Endothelial cell of umbilical vein (primary cell): ENCODE results near the gene TMPRSS4. TPM values are rescaled to one million over a fixed set of nuclear protein-coding genes. Genes with fewer than 3 reads are reported as not detected.

ENCODE experiments used
- BruUV-seq: library from RNA; stranded (reverse); fragments of 400-500 nt; replicated peaks from 2 replicates; lab custom pipeline; 2021; lab: Mats Ljungman, UMichigan
- CTCF ChIA-PET: fragments of 300-600, 350-600 bp; sonication (Branson Sonifier 250); formaldehyde crosslinking; loops from one replicate; lab custom pipeline; 2021; ENCODE audit warnings: antibody characterized with exemption, inconsistent platforms; lab: Charles Lee
- POLR2A ChIA-PET: fragments of 300-600, 350-600 bp; sonication (Branson Sonifier 250); formaldehyde crosslinking; loops from one replicate; lab custom pipeline; 2021; ENCODE audit warnings: antibody characterized with exemption, inconsistent platforms; lab: Charles Lee
- DNase-seq: peaks from one replicate; pipeline ENCODE4 v3.0.0-alpha.2; 2011; ENCODE audit warnings: low read depth, low spot score
- FAIRE-seq: peaks from 2 replicates; lab custom pipeline; 2011; peaks lifted over from hg19 to GRCh38; lab: Jason Lieb, UNC
- H2AFZ ChIP-seq: 2 replicates; pipeline ENCODE4 v1.6.0; 2012; ENCODE audit warnings: low read depth, low read length, control low read depth, inconsistent platforms
- H3K27ac ChIP-seq: 2 replicates; pipeline ENCODE4 v1.5.1; 2011; ENCODE audit warnings: low read depth, mild to moderate bottlenecking, control low read depth, low read length, moderate library complexity; ENCODE audit not compliant: insufficient read depth
- H3K27me3 ChIP-seq, 2 experiments: 2 replicates each; pipeline versions ENCODE4 v1.6.0 to v1.6.1; 2011; ENCODE audit warnings: low read length in 2 of 2, mixed read lengths in 1 of 2; ENCODE audit not compliant: control insufficient read depth in 2 of 2, insufficient read depth in 2 of 2
- H3K36me3 ChIP-seq, 2 experiments: 2 replicates in 1 of 2; 3 replicates in 1 of 2; pipeline ENCODE4 v1.5.1; 2011; ENCODE audit warnings: low read length in 2 of 2, mild to moderate bottlenecking in 1 of 2, moderate library complexity in 1 of 2; ENCODE audit not compliant: control insufficient read depth in 2 of 2, insufficient read depth in 2 of 2; ENCODE audit errors: extremely low read depth in 1 of 2
- H3K4me1 ChIP-seq: 3 replicates; pipeline ENCODE4 v1.5.1; 2011; ENCODE audit warnings: mild to moderate bottlenecking, low read length; ENCODE audit not compliant: control insufficient read depth, insufficient read depth; ENCODE audit errors: extremely low read depth
- H3K4me2 ChIP-seq: 2 replicates; pipeline ENCODE4 v1.6.1; 2011; ENCODE audit warnings: low read length, control low read depth, mixed read lengths; ENCODE audit not compliant: insufficient read depth
- H3K4me3 ChIP-seq, 3 experiments: fragments of 200-600 bp in 1 of 3; sonication (generic), shearing (Covaris generic) in 1 of 3; replicated peaks in 1 of 3; 2 replicates each; pipeline ENCODE4 v1.5.1; 2011 to 2016; ENCODE audit warnings: control low read depth in 3 of 3, low read length in 3 of 3, mild to moderate bottlenecking in 2 of 3, inconsistent platforms in 1 of 3, low read depth in 1 of 3, moderate library complexity in 1 of 3; ENCODE audit not compliant: insufficient read depth in 1 of 3
- H3K79me2 ChIP-seq: 2 replicates; pipeline ENCODE4 v1.6.0; 2012; ENCODE audit warnings: low read length, inconsistent platforms; ENCODE audit not compliant: control insufficient read depth, insufficient read depth
- H3K9ac ChIP-seq: replicated peaks from 2 replicates; pipeline ENCODE3; 2011; ENCODE audit warnings: low read length, control low read depth; ENCODE audit not compliant: insufficient read depth; ENCODE audit errors: extremely low read depth
- H3K9me1 ChIP-seq: replicated peaks from 3 replicates; pipeline ENCODE4 v1.6.0; 2011; ENCODE audit warnings: mild to moderate bottlenecking, low read length; ENCODE audit not compliant: control insufficient read depth, insufficient read depth; ENCODE audit errors: extremely low read depth
- H3K9me3 ChIP-seq: replicated peaks from 2 replicates; pipeline ENCODE4 v1.5.1; 2012; ENCODE audit warnings: low read length, inconsistent platforms; ENCODE audit not compliant: control insufficient read depth, insufficient read depth
- H4K20me1 ChIP-seq: replicated peaks from 2 replicates; pipeline ENCODE3; 2011; ENCODE audit warnings: mild to moderate bottlenecking, low read length; ENCODE audit not compliant: control insufficient read depth, insufficient read depth; ENCODE audit errors: extremely low read depth
- EZH2 ChIP-seq: IDR thresholded peaks from 2 replicates; pipeline ENCODE4 v1.6.1; 2012; ENCODE audit warnings: borderline replicate concordance, low read depth, mild to moderate bottlenecking, moderate library complexity, low read length, inconsistent platforms; ENCODE audit not compliant: severe bottlenecking
- FOS ChIP-seq: IDR thresholded peaks from 2 replicates; pipeline ENCODE4 v1.6.1; 2011; ENCODE audit warnings: mild to moderate bottlenecking, low read length, moderate library complexity, borderline replicate concordance; ENCODE audit not compliant: insufficient read depth
- GATA2 ChIP-seq: IDR thresholded peaks from 2 replicates; pipeline ENCODE4 v1.7.0; 2011; ENCODE audit warnings: low read depth, mild to moderate bottlenecking, moderate library complexity, mixed read lengths, low read length; ENCODE audit not compliant: insufficient read length, insufficient read depth
- JUN ChIP-seq: IDR thresholded peaks from 2 replicates; pipeline ENCODE4 v1.6.1; 2011; ENCODE audit warnings: borderline replicate concordance, low read depth; ENCODE audit not compliant: insufficient read length, insufficient read depth
- MYC ChIP-seq: IDR thresholded peaks from one replicate; pipeline ENCODE4 v1.6.1; 2011; ENCODE audit warnings: mild to moderate bottlenecking, low read depth, low read length
- POLR2A ChIP-seq: IDR thresholded peaks from 2 replicates; pipeline ENCODE4 v1.6.1; 2012; ENCODE audit warnings: low read depth, mild to moderate bottlenecking, control low read depth, low read length
- POLR2AphosphoS5 ChIP-seq: IDR thresholded peaks from 2 replicates; pipeline ENCODE4 v1.6.1; 2012; ENCODE audit warnings: low read depth, mild to moderate bottlenecking, control low read depth, low read length, moderate library complexity; ENCODE audit not compliant: insufficient read depth
- dilution Hi-C: fragments of 300-500 bp; cut with MboI; formaldehyde crosslinking; loops from one replicate; pipeline ENCODE4 v1.15.0; 2019; ENCODE audit warnings: low sequenced_read_pairs; ENCODE audit not compliant: extremely low pct_ligation_motif_present
- intact Hi-C: fragments of 100-400 bp; cut with micrococcal nuclease; formaldehyde crosslinking; loops from one replicate; pipeline ENCODE4 v1.10.0; 2022
- polyA plus RNA-seq, 4 experiments: library from polyadenylated mRNA; depleted of rRNA in 3 of 4; stranded (reverse) in 3 of 4; unstranded in 1 of 4; fragments of >200 nt; gene quantifications; 2 replicates each; pipeline versions ENCODE4 v1.2.1 to v1.2.3, GENCODE V29; 2011 to 2012; ENCODE audit warnings: missing spikeins in 1 of 4
- total RNA-seq: library from RNA; stranded (reverse); gene quantifications from 2 replicates; pipeline ENCODE4 v1.2.3, GENCODE V29; 2021
- TF ChIP-seq, protein P1 (sequence below), 2 donors: IDR thresholded peaks; 1 replicate in 1 of 2; 2 replicates in 1 of 2; pipeline ENCODE4 v1.5.1; 2011; ENCODE audit warnings: low read length in 2 of 2, mild to moderate bottlenecking in 2 of 2, moderate library complexity in 2 of 2, control low read depth in 1 of 2, inconsistent platforms in 1 of 2, low read depth in 1 of 2; ENCODE audit not compliant: insufficient read depth in 1 of 2; ENCODE audit errors: extremely low read depth in 1 of 2
- TF ChIP-seq, protein P2 (sequence below): IDR thresholded peaks from 2 replicates; pipeline ENCODE4 v1.6.1; 2011; ENCODE audit not compliant: insufficient read depth, insufficient read length

The TMPRSS4 gene
- total and polyA plus RNA-seq, 2 donors (not counting 3 experiments of a cell fraction or from before 2014, with no cell fraction given), result not detected

DNA sequence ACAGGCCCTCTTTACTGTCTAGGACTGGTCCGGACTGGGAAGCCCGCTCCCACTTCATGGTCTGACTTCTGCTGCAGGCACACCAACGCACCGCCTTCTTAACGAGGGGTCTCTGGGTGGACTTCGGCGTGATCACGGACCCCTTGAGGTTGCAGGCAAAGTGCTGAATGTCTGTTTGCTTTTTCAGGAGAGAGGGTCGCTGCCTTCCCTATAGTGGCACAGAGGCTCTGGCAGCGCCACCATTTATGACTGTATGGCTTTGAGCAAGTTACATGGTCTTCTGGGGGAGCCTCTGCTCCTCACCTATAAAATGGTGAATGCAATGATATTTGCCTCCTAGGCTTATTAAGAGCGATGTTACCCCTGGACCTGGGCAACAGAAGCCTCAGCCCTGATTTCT, 77.1 kb downstream of the TMPRSS4 start:
- TF ChIP-seq EZH2, result no peak
- TF ChIP-seq POLR2A, result no peak
- no peak for TF ChIP-seq GATA2
- no peak for TF ChIP-seq FOS
- no peak for TF ChIP-seq POLR2AphosphoS5
- TF ChIP-seq MYC, result no peak
- no peak for TF ChIP-seq JUN
- Histone ChIP-seq H3K27ac (no peak overlapping the region), H3K4me1 (peaks cover 3% of the 10 kb centered on the region), H3K9ac (no peak overlapping the region), H4K20me1 (no peaks in the 10 kb centered on the region), H3K79me2 (no peaks in the 10 kb centered on the region), H3K36me3 (no peaks in the 10 kb centered on the region), H3K9me3 (no peaks in the 10 kb centered on the region), H3K4me2 (no peak overlapping the region), H3K27me3 (peaks cover 85 to 86% of the 10 kb centered on the region in 2 experiments), H3K4me3 (no peak overlapping the region), H2AFZ (no peak overlapping the region), H3K9me1 (no peaks in the 10 kb centered on the region)
- ChIA-PET CTCF (interaction anchor here (2.3 kb wide), 1 partner anchor 18 kb away, joined by 19 read pairs; no protein-coding TSS in a partner anchor), POLR2A (no interaction called here)
- DNase-seq, result no peak
- no TSS peak for BruUV-seq
- dilution Hi-C loops (no loop called here), intact Hi-C loops (no loop called here)
- no peak for FAIRE-seq

DNA sequence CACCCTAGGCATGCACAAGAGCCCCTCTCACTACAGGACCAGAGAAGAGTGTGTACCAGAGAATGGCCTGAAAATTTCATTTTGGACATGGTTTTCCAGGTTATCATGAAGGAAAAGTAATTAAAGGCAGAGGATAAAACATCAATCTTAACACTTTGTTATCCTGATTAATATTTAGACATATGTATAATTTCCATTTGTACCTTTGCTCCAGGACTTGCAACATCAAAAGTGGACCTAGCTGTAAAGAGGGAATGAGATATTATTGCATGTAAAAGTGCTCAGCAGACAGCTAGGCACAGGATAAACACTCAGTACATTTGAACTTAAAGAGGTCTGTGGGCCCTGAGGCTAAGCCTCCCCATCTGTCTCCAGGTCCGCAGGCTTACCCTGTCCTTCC, 77.8 kb downstream of the TMPRSS4 start:
- Histone ChIP-seq H3K9ac (no peak overlapping the region), H3K9me1 (no peaks in the 10 kb centered on the region), H3K4me1 (peaks cover 3% of the 10 kb centered on the region), H3K4me3 (no peak overlapping the region), H3K79me2 (no peaks in the 10 kb centered on the region), H3K27ac (no peak overlapping the region), H3K4me2 (no peak overlapping the region), H3K36me3 (no peaks in the 10 kb centered on the region), H4K20me1 (no peaks in the 10 kb centered on the region), H2AFZ (no peak overlapping the region), H3K9me3 (no peaks in the 10 kb centered on the region), H3K27me3 (peaks cover 87 to 88% of the 10 kb centered on the region in 2 experiments)
- intact Hi-C loops (no loop called here), dilution Hi-C loops (no loop called here)
- BruUV-seq, result no TSS peak
- CTCF ChIA-PET, result interaction anchor here (1.1 to 6.8 kb wide), 2 partner anchors 17 to 44 kb away, joined by 3 to 66 read pairs; no protein-coding TSS in a partner anchor
- POLR2A ChIA-PET, result no interaction called here
- no peak for DNase-seq
- FAIRE-seq, result no peak
- TF ChIP-seq POLR2AphosphoS5, result no peak
- TF ChIP-seq GATA2, result no peak
- TF ChIP-seq MYC, result no peak
- TF ChIP-seq POLR2A, result no peak
- no peak for TF ChIP-seq JUN
- TF ChIP-seq EZH2, result no peak
- TF ChIP-seq, protein P1, sequence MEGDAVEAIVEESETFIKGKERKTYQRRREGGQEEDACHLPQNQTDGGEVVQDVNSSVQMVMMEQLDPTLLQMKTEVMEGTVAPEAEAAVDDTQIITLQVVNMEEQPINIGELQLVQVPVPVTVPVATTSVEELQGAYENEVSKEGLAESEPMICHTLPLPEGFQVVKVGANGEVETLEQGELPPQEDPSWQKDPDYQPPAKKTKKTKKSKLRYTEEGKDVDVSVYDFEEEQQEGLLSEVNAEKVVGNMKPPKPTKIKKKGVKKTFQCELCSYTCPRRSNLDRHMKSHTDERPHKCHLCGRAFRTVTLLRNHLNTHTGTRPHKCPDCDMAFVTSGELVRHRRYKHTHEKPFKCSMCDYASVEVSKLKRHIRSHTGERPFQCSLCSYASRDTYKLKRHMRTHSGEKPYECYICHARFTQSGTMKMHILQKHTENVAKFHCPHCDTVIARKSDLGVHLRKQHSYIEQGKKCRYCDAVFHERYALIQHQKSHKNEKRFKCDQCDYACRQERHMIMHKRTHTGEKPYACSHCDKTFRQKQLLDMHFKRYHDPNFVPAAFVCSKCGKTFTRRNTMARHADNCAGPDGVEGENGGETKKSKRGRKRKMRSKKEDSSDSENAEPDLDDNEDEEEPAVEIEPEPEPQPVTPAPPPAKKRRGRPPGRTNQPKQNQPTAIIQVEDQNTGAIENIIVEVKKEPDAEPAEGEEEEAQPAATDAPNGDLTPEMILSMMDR (IDR thresholded peaks at IDR 0.05; ENCODE audit: extremely low read depth in 1 of 2, insufficient read depth in 1 of 2, low read depth in 1 of 2, low read length in 2 of 2), result no peak
- TF ChIP-seq FOS, result no peak
- TF ChIP-seq, protein P2, sequence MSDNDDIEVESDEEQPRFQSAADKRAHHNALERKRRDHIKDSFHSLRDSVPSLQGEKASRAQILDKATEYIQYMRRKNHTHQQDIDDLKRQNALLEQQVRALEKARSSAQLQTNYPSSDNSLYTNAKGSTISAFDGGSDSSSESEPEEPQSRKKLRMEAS, result no peak
